Lung (tissue), 12 donors: Measurements from ENCODE around the gene ZDHHC11. TPM values are rescaled to one million over a fixed set of nuclear protein-coding genes. Genes with fewer than 3 reads are reported as not detected.

ENCODE experiments used
- ATAC-seq: fragments of 200-7000 bp; cut with Tn5 transposase; one replicate; pipeline ENCODE4 v1.9.1; 2020; ENCODE audit warnings: moderate number of reproducible peaks; ENCODE audit not compliant: insufficient read depth, low FRiP score
- DNase-seq, 3 donors: peaks; one replicate each; pipeline ENCODE4 v3.0.0-alpha.2; 2013 to 2017
- H3K27ac ChIP-seq, 2 donors: one replicate each; pipeline ENCODE4 v1.5.1; 2013; ENCODE audit warnings: mild to moderate bottlenecking in 2 of 2, moderate library complexity in 2 of 2, control low read depth in 1 of 2, inconsistent platforms in 1 of 2, low read depth in 1 of 2, low read length in 1 of 2
- H3K27me3 ChIP-seq, 3 donors: one replicate each; pipeline ENCODE4 v1.5.1; 2013; ENCODE audit warnings: low read length in 2 of 3; ENCODE audit not compliant: control insufficient read depth in 3 of 3, insufficient read depth in 3 of 3
- H3K36me3 ChIP-seq, 4 donors: one replicate each; pipeline ENCODE4 v1.5.1; 2013; ENCODE audit warnings: low read length in 4 of 4, mild to moderate bottlenecking in 1 of 4, moderate library complexity in 1 of 4; ENCODE audit not compliant: control insufficient read depth in 4 of 4, insufficient read depth in 4 of 4
- H3K4me1 ChIP-seq, 5 donors: one replicate each; pipeline ENCODE4 v1.5.1; 2013; ENCODE audit warnings: low read length in 5 of 5, mild to moderate bottlenecking in 2 of 5, moderate library complexity in 1 of 5; ENCODE audit not compliant: control insufficient read depth in 5 of 5, insufficient read depth in 5 of 5
- H3K4me3 ChIP-seq: one replicate; pipeline ENCODE4 v1.5.1; 2013; ENCODE audit warnings: mild to moderate bottlenecking, control low read depth, moderate library complexity
- H3K9ac ChIP-seq, 2 donors: one replicate each; pipeline ENCODE4 v1.5.1; 2013; ENCODE audit warnings: low read length in 2 of 2, control low read depth in 1 of 2; ENCODE audit not compliant: insufficient read depth in 1 of 2
- H3K9me3 ChIP-seq, 4 donors: one replicate each; pipeline ENCODE4 v1.5.1; 2013; ENCODE audit warnings: low read length in 3 of 4, mild to moderate bottlenecking in 1 of 4, moderate library complexity in 1 of 4; ENCODE audit not compliant: control insufficient read depth in 4 of 4, insufficient read depth in 3 of 4
- CTCF ChIP-seq: IDR thresholded peaks from 2 replicates; pipeline ENCODE4 v1.5.1; 2012; ENCODE audit warnings: mild to moderate bottlenecking; ENCODE audit errors: control extremely low read depth, extremely low read depth
- WGBS, 2 donors: extraction: QIAGEN DNeasy Blood & Tissue Kit; methylation state at CpG; one replicate each; pipeline ENCODE4 v1.1.7; 2013; 5-methylcytosine and 5-hydroxymethylcytosine counted together
- polyA plus RNA-seq, 2 donors: library from polyadenylated mRNA; stranded (reverse); fragments of 200-250 nt; gene quantifications; one replicate each; pipeline ENCODE4 v1.2.1, GENCODE V29; 2013
- total RNA-seq, 2 donors: library from RNA; depleted of rRNA in 1 of 2; stranded (reverse); fragments of >200 nt in 1 of 2; gene quantifications; one replicate each; pipeline ENCODE4 v1.2.1, GENCODE V29; 2014 to 2021
- donor health status: control.
- donor health status: control.
- donor health status: Bipolar disorder and iron deficiency.
- donor health status: healthy.
- donor health status: DM: yes; HTN: yes; CAD: no.

ZDHHC11 gene
- total and polyA plus RNA-seq, 4 donors: 6.8 to 110 (median 20.5) TPM

GRCh38 chr5:859798-860296, 9.1 kb upstream of the ZDHHC11 start:
- no peak overlapping the region for H3K4me3 ChIP-seq
- H3K9ac ChIP-seq: no peak overlapping the region
- 79 to 83% methylated on average over 16 of the region's 16 CpGs for WGBS, 2 donors
- no peaks in the 10 kb centered on the region for H3K27me3 ChIP-seq
- H3K4me1 ChIP-seq: peaks cover 0 to 6% (median 0%) of the 10 kb centered on the region in 5 donors
- no peaks in the 10 kb centered on the region for H3K9me3 ChIP-seq
- DNase-seq (no peak), ATAC-seq (no peak)
- TF ChIP-seq CTCF: no peak
- no peak overlapping the region for H3K27ac ChIP-seq
- peaks cover 0 to 23% (median 8%) of the 10 kb centered on the region in 4 donors for H3K36me3 ChIP-seq

- ATAC-seq (no peak), DNase-seq (peak; percentile 45 to 69 (median 59))
- TF ChIP-seq CTCF: no peak
- peaks cover 0 to 19% (median 5%) of the 10 kb centered on the region in 4 donors for H3K36me3 ChIP-seq
- 72 to 87% methylated on average over 16 of the region's 16 CpGs for WGBS, 2 donors
- no peak overlapping the region for H3K4me3 ChIP-seq
- peaks cover 0 to 6% (median 0%) of the 10 kb centered on the region in 5 donors for H3K4me1 ChIP-seq
- H3K9ac ChIP-seq: no peak overlapping the region
- no peak overlapping the region for H3K27ac ChIP-seq
- H3K27me3 ChIP-seq: no peaks in the 10 kb centered on the region
- H3K9me3 ChIP-seq: no peaks in the 10 kb centered on the region
Observed at GRCh38 chr5:859391-859790, 8.6 kb upstream of the ZDHHC11 start.

- Histone ChIP-seq H3K9me3 (no peaks in the 10 kb centered on the region), H3K27ac (no peak overlapping the region), H3K36me3 (peaks cover 0 to 14% (median 3%) of the 10 kb centered on the region in 4 donors), H3K4me1 (peaks cover 0 to 6% (median 0%) of the 10 kb centered on the region in 5 donors), H3K9ac (no peak overlapping the region), H3K27me3 (no peaks in the 10 kb centered on the region), H3K4me3 (no peak overlapping the region)
- ATAC-seq (no peak), DNase-seq (no peak)
- 85 to 92% methylated on average over 11 of the region's 11 CpGs for WGBS, 2 donors
- TF ChIP-seq CTCF: no peak
Observed at GRCh38 chr5:858726-859125, 7.9 kb upstream of the ZDHHC11 start.
